BE2C (cell line): ENCODE results near the gene RND1.

Experiments used
- DNase-seq: peaks from one replicate; pipeline ENCODE4 v3.0.0-alpha.2; 2020
- H3K27me3 ChIP-seq: fragments of 250-450 bp; sonication (Bioruptor Pico); 2 replicates; pipeline ENCODE4 v1.5.1; 2020; ENCODE audit warnings: mild to moderate bottlenecking
- H3K36me3 ChIP-seq: fragments of 250-450 bp; sonication (Bioruptor Pico); 2 replicates; pipeline ENCODE4 v1.5.1; 2020; ENCODE audit warnings: mild to moderate bottlenecking
- H3K4me1 ChIP-seq: fragments of 250-450 bp; sonication (Bioruptor Pico); 2 replicates; pipeline ENCODE4 v1.5.1; 2020
- H3K4me3 ChIP-seq: 2 replicates; pipeline ENCODE4 v1.5.1; 2011; ENCODE audit warnings: low read depth, low read length
- H3K9me3 ChIP-seq: fragments of 250-450 bp; sonication (Bioruptor Pico); 2 replicates; pipeline ENCODE4 v1.5.1; 2020
- CTCF ChIP-seq: IDR thresholded peaks from 2 replicates; pipeline ENCODE4 v1.5.1; 2012; ENCODE audit warnings: mild to moderate bottlenecking, low read depth, low read length

The RND1 gene

GRCh38 chr12:48901278-48901677 is 35.6 kb upstream of the RND1 start:
- H3K27me3 ChIP-seq, result peaks cover 7% of the 10 kb centered on the region
- DNase-seq, result no peak
- no peak overlapping the region for H3K4me3 ChIP-seq
- H3K9me3 ChIP-seq, result no peaks in the 10 kb centered on the region
- H3K36me3 ChIP-seq, result no peaks in the 10 kb centered on the region
- H3K4me1 ChIP-seq, result no peaks in the 10 kb centered on the region
- no peak for TF ChIP-seq CTCF

- no peak overlapping the region for H3K4me3 ChIP-seq
- no peaks in the 10 kb centered on the region for H3K9me3 ChIP-seq
- TF ChIP-seq CTCF, result no peak
- no peak for DNase-seq
- no peaks in the 10 kb centered on the region for H3K4me1 ChIP-seq
- no peaks in the 10 kb centered on the region; the same call in 1 of the 2 replicates for H3K27me3 ChIP-seq
- H3K36me3 ChIP-seq, result no peaks in the 10 kb centered on the region
Observed at GRCh38 chr12:48899651-48900050, 34.0 kb upstream of the RND1 start.

- no peak for TF ChIP-seq CTCF
- DNase-seq, result no peak
- H3K36me3 ChIP-seq, result no peaks in the 10 kb centered on the region
- H3K4me1 ChIP-seq, result 0 out of 2 replicates have a peak, but pooled peaks cover 5% of the 10 kb centered on the region
- no peak overlapping the region for H3K4me3 ChIP-seq
- no peaks in the 10 kb centered on the region for H3K9me3 ChIP-seq
- peaks cover 5% of the 10 kb centered on the region; the same call in 1 of the 2 replicates for H3K27me3 ChIP-seq
Observed at GRCh38 chr12:48894271-48894670, 28.6 kb upstream of the RND1 start.

- Histone ChIP-seq H3K9me3 (no peaks in the 10 kb centered on the region), H3K36me3 (no peaks in the 10 kb centered on the region), H3K4me3 (peak overlapping the region; percentile 46), H3K27me3 (peaks cover 5% of the 10 kb centered on the region; the same call in 1 of the 2 replicates), H3K4me1 (0 out of 2 replicates have a peak, but pooled peaks cover 5% of the 10 kb centered on the region)
- TF ChIP-seq CTCF, result peak; percentile 86
- peak; percentile 87 for DNase-seq
Observed at GRCh38 chr12:48890657-48891418, 25.2 kb upstream of the RND1 start.

GRCh38 chr12:48889679-48890078 is 24.0 kb upstream of the RND1 start:
- no peaks in the 10 kb centered on the region for H3K36me3 ChIP-seq
- DNase-seq, result no peak
- no peak overlapping the region for H3K4me3 ChIP-seq
- no peaks in the 10 kb centered on the region for H3K9me3 ChIP-seq
- H3K4me1 ChIP-seq, result 0 out of 2 replicates have a peak, but pooled peaks cover 5% of the 10 kb centered on the region
- no peak for TF ChIP-seq CTCF
- H3K27me3 ChIP-seq, result peaks cover 5% of the 10 kb centered on the region; the same call in 1 of the 2 replicates
